ENCODE results near the gene SCTR.
A peak's percentile ranks its signal among the peaks of the same experiment; 100 is the strongest.

The SCTR gene

GRCh38 chr2:119462574-119462973 lies 61.7 kb downstream of the SCTR start:
- Histone ChIP-seq H3K27me3 (ENCODE audit: control insufficient read depth, insufficient read depth, low read length) (no peaks in the 10 kb centered on the region), H3K9ac (no peak overlapping the region), H3K79me2 (no peaks in the 10 kb centered on the region), H3K4me2 (ENCODE audit: low read length) (no peak overlapping the region), H3K27ac (no peak overlapping the region), H2AFZ (no peak overlapping the region), H3K9me3 (ENCODE audit: control insufficient read depth, low read length) (no peaks in the 10 kb centered on the region), H3K36me3 (ENCODE audit: control insufficient read depth, insufficient read depth, low read length) (no peaks in the 10 kb centered on the region), H3K4me1 (peaks cover 2% of the 10 kb centered on the region), H3K4me3 (ENCODE audit: low read depth, low read length) (no peak overlapping the region)
- TF ChIP-seq CTCF (IDR thresholded peaks at IDR 0.05): no peak

GRCh38 chr2:119461811-119462210 lies 62.5 kb downstream of the SCTR start:
- Histone ChIP-seq H3K27me3 (ENCODE audit: control insufficient read depth, insufficient read depth, low read length) (no peaks in the 10 kb centered on the region), H3K79me2 (no peaks in the 10 kb centered on the region), H3K4me3 (ENCODE audit: low read depth, low read length) (no peak overlapping the region), H3K9ac (no peak overlapping the region), H3K4me2 (ENCODE audit: low read length) (no peak overlapping the region), H3K27ac (no peak overlapping the region), H3K36me3 (ENCODE audit: control insufficient read depth, insufficient read depth, low read length) (no peaks in the 10 kb centered on the region), H3K9me3 (ENCODE audit: control insufficient read depth, low read length) (no peaks in the 10 kb centered on the region), H3K4me1 (peaks cover 2% of the 10 kb centered on the region), H2AFZ (no peak overlapping the region)
- TF ChIP-seq CTCF (IDR thresholded peaks at IDR 0.05): no peak

- Histone ChIP-seq H3K4me1 (peaks cover 4% of the 10 kb centered on the region), H3K36me3 (ENCODE audit: control insufficient read depth, insufficient read depth, low read length) (no peaks in the 10 kb centered on the region), H3K79me2 (no peaks in the 10 kb centered on the region), H3K4me3 (ENCODE audit: low read depth, low read length) (no peak overlapping the region), H2AFZ (no peak overlapping the region), H3K9ac (no peak overlapping the region), H3K9me3 (ENCODE audit: control insufficient read depth, low read length) (no peaks in the 10 kb centered on the region), H3K27me3 (ENCODE audit: control insufficient read depth, insufficient read depth, low read length) (no peaks in the 10 kb centered on the region), H3K4me2 (ENCODE audit: low read length) (no peak overlapping the region), H3K27ac (no peak overlapping the region)
- TF ChIP-seq CTCF (IDR thresholded peaks at IDR 0.05): no peak
Observed at GRCh38 chr2:119460076-119460475, 64.2 kb downstream of the SCTR start.

- peak overlapping the region; percentile 1 for H2AFZ ChIP-seq
- no peaks in the 10 kb centered on the region for H3K27me3 ChIP-seq (ENCODE audit: control insufficient read depth, insufficient read depth, low read length)
- no peaks in the 10 kb centered on the region for H3K9me3 ChIP-seq (ENCODE audit: control insufficient read depth, low read length)
- no peaks in the 10 kb centered on the region for H3K36me3 ChIP-seq (ENCODE audit: control insufficient read depth, insufficient read depth, low read length)
- H3K27ac ChIP-seq: no peak overlapping the region
- H3K9ac ChIP-seq: no peak overlapping the region
- H3K79me2 ChIP-seq: no peaks in the 10 kb centered on the region
- TF ChIP-seq CTCF (IDR thresholded peaks at IDR 0.05): no peak
- no peak overlapping the region for H3K4me3 ChIP-seq (ENCODE audit: low read depth, low read length)
- peaks cover 3% of the 10 kb centered on the region for H3K4me1 ChIP-seq
- H3K4me2 ChIP-seq (ENCODE audit: low read length): peak overlapping the region; percentile 35
Observed at GRCh38 chr2:119455066-119455718, 69.1 kb downstream of the SCTR start.

- Histone ChIP-seq H2AFZ (no peak overlapping the region), H3K9me3 (ENCODE audit: control insufficient read depth, low read length) (no peaks in the 10 kb centered on the region), H3K79me2 (no peaks in the 10 kb centered on the region), H3K4me1 (peaks cover 10% of the 10 kb centered on the region), H3K27me3 (ENCODE audit: control insufficient read depth, insufficient read depth, low read length) (no peaks in the 10 kb centered on the region), H3K4me3 (ENCODE audit: low read depth, low read length) (no peak overlapping the region), H3K27ac (no peak overlapping the region), H3K9ac (no peak overlapping the region), H3K4me2 (ENCODE audit: low read length) (no peak overlapping the region), H3K36me3 (ENCODE audit: control insufficient read depth, insufficient read depth, low read length) (no peaks in the 10 kb centered on the region)
- no peak for TF ChIP-seq CTCF (IDR thresholded peaks at IDR 0.05)
Observed at GRCh38 chr2:119453972-119454593, 70.2 kb downstream of the SCTR start.

Measured in parathyroid adenoma (tissue), 2 donors.